Ascending aorta (tissue), 2 donors: ENCODE data around the gene EGFR. TPM values are rescaled to one million over a fixed set of nuclear protein-coding genes. Genes with fewer than 3 reads are reported as not detected.

Experiments used
- DNase-seq, 2 donors: peaks; one replicate each; pipeline ENCODE4 v3.0.0-alpha.2; 2019; ENCODE audit warnings: low spot score in 2 of 2
- H3K27ac ChIP-seq, 2 donors: fragments of 200-600 bp; sonication (generic); one replicate each; pipeline ENCODE4 v1.5.1; 2016 to 2017; ENCODE audit warnings: mild to moderate bottlenecking in 1 of 2
- H3K27me3 ChIP-seq: fragments of 200-600 bp; sonication (generic); one replicate; pipeline ENCODE4 v1.5.1; 2017
- H3K36me3 ChIP-seq, 2 donors: fragments of 200-600 bp; sonication (generic); one replicate each; pipeline ENCODE4 v1.5.1; 2016
- H3K4me1 ChIP-seq, 2 donors: fragments of 200-600 bp; sonication (generic); one replicate each; pipeline ENCODE4 v1.5.1; 2016 to 2017; ENCODE audit warnings: mild to moderate bottlenecking in 1 of 2
- H3K4me3 ChIP-seq, 2 donors: fragments of 200-600 bp; sonication (generic); one replicate each; pipeline ENCODE4 v1.5.1; 2016 to 2017; ENCODE audit warnings: mild to moderate bottlenecking in 1 of 2
- H3K9me3 ChIP-seq, 2 donors: fragments of 200-600 bp; sonication (generic); one replicate each; pipeline ENCODE4 v1.5.1; 2016
- intact Hi-C: fragments of 100-400 bp; cut with DNase I; formaldehyde crosslinking; loops from one replicate; pipeline ENCODE4 v1.15.1; 2023
- total RNA-seq: library from RNA; depleted of rRNA; stranded (reverse); fragments of >200 nt; gene quantifications from one replicate; pipeline ENCODE4 v1.1.0, GENCODE V29; 2016
- TF ChIP-seq, protein P1 (sequence below), 3 experiments: fragments of 200-600 bp in 2 of 3; fragments of 450-650 bp in 1 of 3; sonication (generic) in 2 of 3; IDR thresholded peaks; one replicate each; pipeline ENCODE4 v1.5.1; 2016 to 2019; ENCODE audit warnings: antibody characterized with exemption in 3 of 3, mild to moderate bottlenecking in 1 of 3, moderate library complexity in 1 of 3

Gene EGFR
- total RNA-seq, 1 donor from 2014 or later: 33.8 TPM

DNA sequence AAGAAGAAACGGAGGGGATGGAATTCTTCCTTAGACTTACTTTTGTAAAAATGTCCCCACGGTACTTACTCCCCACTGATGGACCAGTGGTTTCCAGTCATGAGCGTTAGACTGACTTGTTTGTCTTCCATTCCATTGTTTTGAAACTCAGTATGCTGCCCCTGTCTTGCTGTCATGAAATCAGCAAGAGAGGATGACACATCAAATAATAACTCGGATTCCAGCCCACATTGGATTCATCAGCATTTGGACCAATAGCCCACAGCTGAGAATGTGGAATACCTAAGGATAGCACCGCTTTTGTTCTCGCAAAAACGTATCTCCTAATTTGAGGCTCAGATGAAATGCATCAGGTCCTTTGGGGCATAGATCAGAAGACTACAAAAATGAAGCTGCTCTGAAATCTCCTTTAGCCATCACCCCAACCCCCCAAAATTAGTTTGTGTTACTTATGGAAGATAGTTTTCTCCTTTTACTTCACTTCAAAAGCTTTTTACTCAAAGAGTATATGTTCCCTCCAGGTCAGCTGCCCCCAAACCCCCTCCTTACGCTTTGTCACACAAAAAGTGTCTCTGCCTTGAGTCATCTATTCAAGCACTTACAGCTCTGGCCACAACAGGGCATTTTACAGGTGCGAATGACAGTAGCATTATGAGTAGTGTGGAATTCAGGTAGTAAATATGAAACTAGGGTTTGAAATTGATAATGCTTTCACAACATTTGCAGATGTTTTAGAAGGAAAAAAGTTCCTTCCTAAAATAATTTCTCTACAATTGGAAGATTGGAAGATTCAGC, 187.6 kb downstream of the EGFR start:
- TF ChIP-seq, protein P1, sequence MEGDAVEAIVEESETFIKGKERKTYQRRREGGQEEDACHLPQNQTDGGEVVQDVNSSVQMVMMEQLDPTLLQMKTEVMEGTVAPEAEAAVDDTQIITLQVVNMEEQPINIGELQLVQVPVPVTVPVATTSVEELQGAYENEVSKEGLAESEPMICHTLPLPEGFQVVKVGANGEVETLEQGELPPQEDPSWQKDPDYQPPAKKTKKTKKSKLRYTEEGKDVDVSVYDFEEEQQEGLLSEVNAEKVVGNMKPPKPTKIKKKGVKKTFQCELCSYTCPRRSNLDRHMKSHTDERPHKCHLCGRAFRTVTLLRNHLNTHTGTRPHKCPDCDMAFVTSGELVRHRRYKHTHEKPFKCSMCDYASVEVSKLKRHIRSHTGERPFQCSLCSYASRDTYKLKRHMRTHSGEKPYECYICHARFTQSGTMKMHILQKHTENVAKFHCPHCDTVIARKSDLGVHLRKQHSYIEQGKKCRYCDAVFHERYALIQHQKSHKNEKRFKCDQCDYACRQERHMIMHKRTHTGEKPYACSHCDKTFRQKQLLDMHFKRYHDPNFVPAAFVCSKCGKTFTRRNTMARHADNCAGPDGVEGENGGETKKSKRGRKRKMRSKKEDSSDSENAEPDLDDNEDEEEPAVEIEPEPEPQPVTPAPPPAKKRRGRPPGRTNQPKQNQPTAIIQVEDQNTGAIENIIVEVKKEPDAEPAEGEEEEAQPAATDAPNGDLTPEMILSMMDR (IDR thresholded peaks at IDR 0.05): no peak
- intact Hi-C loops: no loop called here
- Histone ChIP-seq H3K27me3 (no peaks in the 10 kb centered on the region), H3K9me3 (no peaks in the 10 kb centered on the region), H3K4me1 (no peaks in the 10 kb centered on the region), H3K4me3 (no peak overlapping the region), H3K27ac (no peak overlapping the region), H3K36me3 (peaks cover 53 to 71% of the 10 kb centered on the region in 2 donors)
- no peak for DNase-seq

DNA sequence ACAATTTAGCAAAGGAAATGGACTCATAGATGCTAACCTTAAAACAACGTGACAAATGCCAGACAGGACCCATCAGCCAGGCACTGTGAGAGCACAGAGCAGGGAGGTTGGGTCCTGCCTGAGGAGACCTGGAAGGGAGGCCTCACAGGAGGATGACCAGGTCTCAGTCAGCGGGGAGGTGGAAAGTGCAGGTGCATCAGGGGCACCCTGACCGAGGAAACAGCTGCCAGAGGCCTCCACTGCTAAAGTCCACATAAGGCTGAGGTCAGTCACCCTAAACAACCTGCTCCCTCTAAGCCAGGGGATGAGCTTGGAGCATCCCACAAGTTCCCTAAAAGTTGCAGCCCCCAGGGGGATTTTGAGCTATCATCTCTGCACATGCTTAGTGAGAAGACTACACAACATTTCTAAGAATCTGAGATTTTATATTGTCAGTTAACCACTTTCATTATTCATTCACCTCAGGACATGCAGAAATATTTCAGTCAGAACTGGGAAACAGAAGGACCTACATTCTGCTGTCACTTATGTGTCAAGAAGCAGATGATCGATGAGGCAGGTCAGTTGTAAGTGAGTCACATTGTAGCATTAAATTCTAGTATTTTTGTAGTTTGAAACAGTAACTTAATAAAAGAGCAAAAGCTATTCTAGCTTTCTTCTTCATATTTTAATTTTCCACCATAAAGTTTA, 188.8 kb downstream of the EGFR start:
- no peak for DNase-seq
- Histone ChIP-seq H3K4me3 (no peak overlapping the region), H3K9me3 (no peaks in the 10 kb centered on the region), H3K36me3 (peaks cover 42 to 59% of the 10 kb centered on the region in 2 donors), H3K27me3 (no peaks in the 10 kb centered on the region), H3K4me1 (no peaks in the 10 kb centered on the region), H3K27ac (no peak overlapping the region)
- intact Hi-C loops: no loop called here
- TF ChIP-seq, protein P1 (IDR thresholded peaks at IDR 0.05): no peak

DNA sequence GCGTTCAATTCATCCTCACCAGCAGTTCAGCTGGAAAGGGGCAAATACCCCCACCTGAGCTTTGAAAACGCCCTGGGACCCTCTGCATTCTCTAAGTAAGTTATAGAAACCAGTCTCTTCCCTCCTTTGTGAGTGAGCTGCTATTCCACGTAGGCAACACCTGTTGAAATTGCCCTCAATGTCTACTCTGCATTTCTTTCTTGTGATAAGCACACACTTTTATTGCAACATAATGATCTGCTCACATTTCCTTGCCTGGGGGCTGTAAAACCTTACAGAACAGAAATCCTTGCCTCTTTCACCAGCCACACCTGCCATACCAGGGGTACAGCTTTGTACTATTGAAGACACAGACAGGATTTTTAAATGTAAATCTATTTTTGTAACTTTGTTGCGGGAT, 190.5 kb downstream of the EGFR start:
- Histone ChIP-seq H3K27me3 (no peaks in the 10 kb centered on the region), H3K9me3 (no peaks in the 10 kb centered on the region), H3K4me3 (no peak overlapping the region), H3K4me1 (no peaks in the 10 kb centered on the region), H3K36me3 (peaks cover 31 to 42% of the 10 kb centered on the region in 2 donors), H3K27ac (no peak overlapping the region)
- TF ChIP-seq, protein P1 (IDR thresholded peaks at IDR 0.05): no peak
- intact Hi-C loops: no loop called here
- no peak for DNase-seq

DNA sequence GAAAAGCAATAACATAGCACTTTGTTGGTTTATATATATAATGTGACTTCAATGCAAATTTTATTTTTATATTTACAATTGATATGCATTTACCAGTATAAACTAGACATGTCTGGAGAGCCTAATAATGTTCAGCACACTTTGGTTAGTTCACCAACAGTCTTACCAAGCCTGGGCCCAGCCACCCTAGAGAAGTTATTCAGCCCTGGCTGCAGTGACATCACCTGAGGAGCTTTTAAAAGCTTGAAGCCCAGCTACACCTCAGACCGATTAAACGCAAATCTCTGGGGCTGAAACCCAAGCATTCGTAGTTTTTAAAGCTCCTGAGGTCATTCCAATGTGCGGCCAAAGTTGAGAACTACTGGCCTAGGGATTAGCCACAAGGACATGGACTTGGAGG, 191.4 kb downstream of the EGFR start:
- H3K27me3 ChIP-seq: no peaks in the 10 kb centered on the region
- no peak overlapping the region for H3K27ac ChIP-seq
- no peak overlapping the region for H3K4me3 ChIP-seq
- no peaks in the 10 kb centered on the region for H3K9me3 ChIP-seq
- peaks cover 30 to 33% of the 10 kb centered on the region in 2 donors for H3K36me3 ChIP-seq
- TF ChIP-seq, protein P1 (IDR thresholded peaks at IDR 0.05): no peak
- DNase-seq: no peak
- H3K4me1 ChIP-seq: no peaks in the 10 kb centered on the region
- intact Hi-C loops: no loop called here

DNA sequence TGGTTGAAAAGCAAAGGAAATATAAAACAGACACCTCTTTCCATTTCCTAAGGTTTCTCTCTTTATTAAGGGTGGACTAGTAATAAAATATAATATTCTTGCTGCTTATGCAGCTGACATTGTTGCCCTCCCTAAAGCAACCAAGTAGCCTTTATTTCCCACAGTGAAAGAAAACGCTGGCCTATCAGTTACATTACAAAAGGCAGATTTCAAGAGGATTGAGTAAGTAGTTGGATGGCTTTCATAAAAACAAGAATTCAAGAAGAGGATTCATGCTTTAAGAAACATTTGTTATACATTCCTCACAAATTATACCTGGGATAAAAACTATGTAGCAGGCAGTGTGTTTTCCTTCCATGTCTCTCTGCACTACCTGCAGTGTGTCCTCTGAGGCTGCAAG, 191.9 kb downstream of the EGFR start:
- H3K4me1 ChIP-seq: no peaks in the 10 kb centered on the region
- intact Hi-C loops: no loop called here
- no peak for DNase-seq
- no peak overlapping the region for H3K4me3 ChIP-seq
- H3K36me3 ChIP-seq: peaks cover 25 to 28% of the 10 kb centered on the region in 2 donors
- H3K27ac ChIP-seq: no peak overlapping the region
- no peaks in the 10 kb centered on the region for H3K9me3 ChIP-seq
- TF ChIP-seq, protein P1 (IDR thresholded peaks at IDR 0.05): no peak
- H3K27me3 ChIP-seq: no peaks in the 10 kb centered on the region
